Measurements from ENCODE around the gene SH2D6. TPM values are rescaled to one million over a fixed set of nuclear protein-coding genes. Genes with fewer than 3 reads are reported as not detected.

The SH2D6 gene
- total and polyA plus RNA-seq, 2 experiments from 2014 or later, result 0.27 to 2.8 TPM

GRCh38 chr2:85400023-85400422, 18.5 kb upstream of the SH2D6 start:
- TF ChIP-seq EZH2phosphoT487 (IDR thresholded peaks at IDR 0.05; ENCODE audit: low read depth, severe bottlenecking, unreplicated experiment), result no peak
- no peak for TF ChIP-seq EZH2 (IDR thresholded peaks at IDR 0.05; ENCODE audit: borderline replicate concordance)
- TF ChIP-seq CTCF (IDR thresholded peaks at IDR 0.05; ENCODE audit: poor library complexity), result no peak
- 88% methylated on average over 8 of the region's 8 CpGs for WGBS (ENCODE audit: low lambda C conversion rate, missing lambda C conversion rate)
- no peak for DNase-seq (ENCODE audit: low spot score)
- Histone ChIP-seq H2AFZ (no peak overlapping the region), H3K4me1 (ENCODE audit: insufficient read depth) (no peaks in the 10 kb centered on the region), H3K9me3 (ENCODE audit: low read depth) (no peaks in the 10 kb centered on the region), H3K27me3 (no peaks in the 10 kb centered on the region), H3K79me2 (peaks cover 11% of the 10 kb centered on the region), H3K4me3 (no peak overlapping the region), H3K4me2 (no peak overlapping the region), H3K9me2 (replicated peaks; ENCODE audit: insufficient read depth) (no peaks in the 10 kb centered on the region), H3K36me3 (replicated peaks; ENCODE audit: insufficient read depth, low read depth) (no peaks in the 10 kb centered on the region), H4K20me1 (ENCODE audit: insufficient read depth, poor library complexity, severe bottlenecking) (no peaks in the 10 kb centered on the region), H3K27ac (no peak overlapping the region)

GRCh38 chr2:85400541-85401463, 17.7 kb upstream of the SH2D6 start:
- Histone ChIP-seq H3K4me2 (no peak overlapping the region), H3K27me3 (no peaks in the 10 kb centered on the region), H3K27ac (no peak overlapping the region), H3K4me1 (ENCODE audit: insufficient read depth) (no peaks in the 10 kb centered on the region), H3K79me2 (peaks cover 11% of the 10 kb centered on the region), H3K4me3 (no peak overlapping the region), H4K20me1 (ENCODE audit: insufficient read depth, poor library complexity, severe bottlenecking) (no peaks in the 10 kb centered on the region), H3K9me2 (replicated peaks; ENCODE audit: insufficient read depth) (no peaks in the 10 kb centered on the region), H2AFZ (no peak overlapping the region), H3K36me3 (replicated peaks; ENCODE audit: insufficient read depth, low read depth) (no peaks in the 10 kb centered on the region), H3K9me3 (ENCODE audit: low read depth) (no peaks in the 10 kb centered on the region)
- TF ChIP-seq CTCF (IDR thresholded peaks at IDR 0.05; ENCODE audit: poor library complexity) (no peak), EZH2phosphoT487 (IDR thresholded peaks at IDR 0.05; ENCODE audit: low read depth, severe bottlenecking, unreplicated experiment) (no peak), EZH2 (IDR thresholded peaks at IDR 0.05; ENCODE audit: borderline replicate concordance) (no peak)
- WGBS (ENCODE audit: low lambda C conversion rate, missing lambda C conversion rate), result 91% methylated on average over 14 of the region's 14 CpGs
- no peak for DNase-seq (ENCODE audit: low spot score)

- Histone ChIP-seq H3K9me2 (replicated peaks; ENCODE audit: insufficient read depth) (no peaks in the 10 kb centered on the region), H4K20me1 (ENCODE audit: insufficient read depth, poor library complexity, severe bottlenecking) (no peaks in the 10 kb centered on the region), H3K4me1 (ENCODE audit: insufficient read depth) (no peaks in the 10 kb centered on the region), H3K36me3 (replicated peaks; ENCODE audit: insufficient read depth, low read depth) (no peaks in the 10 kb centered on the region), H3K9me3 (ENCODE audit: low read depth) (no peaks in the 10 kb centered on the region), H3K27ac (no peak overlapping the region), H3K79me2 (peaks cover 11% of the 10 kb centered on the region), H3K27me3 (no peaks in the 10 kb centered on the region), H3K4me2 (no peak overlapping the region), H3K4me3 (no peak overlapping the region), H2AFZ (no peak overlapping the region)
- no peak for DNase-seq (ENCODE audit: low spot score)
- 92% methylated on average over 7 of the region's 7 CpGs for WGBS (ENCODE audit: low lambda C conversion rate, missing lambda C conversion rate)
- TF ChIP-seq EZH2 (IDR thresholded peaks at IDR 0.05; ENCODE audit: borderline replicate concordance) (no peak), CTCF (IDR thresholded peaks at IDR 0.05; ENCODE audit: poor library complexity) (no peak), EZH2phosphoT487 (IDR thresholded peaks at IDR 0.05; ENCODE audit: low read depth, severe bottlenecking, unreplicated experiment) (no peak)
Observed at GRCh38 chr2:85401464-85401805, 17.1 kb upstream of the SH2D6 start.
